H9 (cell line): ENCODE data around the gene ABR. TPM values are rescaled to one million over a fixed set of nuclear protein-coding genes. Genes with fewer than 3 reads are reported as not detected.

Source experiments
- DNase-seq: peaks from one replicate; pipeline ENCODE4 v3.0.0-alpha.2; 2017
- H2AFZ ChIP-seq: one replicate; pipeline ENCODE4 v1.6.1; 2013; ENCODE audit warnings: mild to moderate bottlenecking, low read length, control low read depth, moderate library complexity
- H2AK5ac ChIP-seq: 2 replicates; pipeline ENCODE4 v1.6.1; 2013; ENCODE audit warnings: low read length, control low read depth, mixed read lengths; ENCODE audit not compliant: insufficient read length
- H2BK120ac ChIP-seq: one replicate; pipeline ENCODE4 v1.6.1; 2013; ENCODE audit warnings: low read depth, mild to moderate bottlenecking, low read length, control low read depth, inconsistent platforms; ENCODE audit not compliant: poor library complexity, severe bottlenecking
- H2BK12ac ChIP-seq: 2 replicates; pipeline ENCODE4 v1.6.1; 2013; ENCODE audit warnings: low read length, control low read depth, mixed read lengths, low read depth; ENCODE audit not compliant: insufficient read length
- H2BK15ac ChIP-seq: 2 replicates; pipeline ENCODE4 v1.6.1; 2013; ENCODE audit warnings: low read depth, low read length, control low read depth
- H2BK20ac ChIP-seq: one replicate; pipeline ENCODE4 v1.6.1; 2013; ENCODE audit warnings: low read depth, mild to moderate bottlenecking, low read length, control low read depth, inconsistent platforms; ENCODE audit not compliant: poor library complexity, severe bottlenecking
- H2BK5ac ChIP-seq: 2 replicates; pipeline ENCODE4 v1.6.1; 2013; ENCODE audit warnings: low read length, control low read depth, mixed read lengths; ENCODE audit not compliant: insufficient read length
- H3K14ac ChIP-seq: 2 replicates; pipeline ENCODE4 v1.6.1; 2013; ENCODE audit warnings: low read length, control low read depth; ENCODE audit not compliant: insufficient read depth
- H3K18ac ChIP-seq: 2 replicates; pipeline ENCODE4 v1.6.1; 2013; ENCODE audit warnings: low read depth, mild to moderate bottlenecking, mixed read lengths, low read length, control low read depth; ENCODE audit not compliant: insufficient read length
- H3K23ac ChIP-seq: 2 replicates; pipeline ENCODE4 v1.6.1; 2013; ENCODE audit warnings: low read length, control low read depth, mixed read lengths, low read depth; ENCODE audit not compliant: insufficient read length
- H3K23me2 ChIP-seq: 2 replicates; pipeline ENCODE4 v1.6.1; 2013; ENCODE audit warnings: low read depth, mild to moderate bottlenecking, mixed read lengths, low read length, control low read depth; ENCODE audit not compliant: insufficient read length, poor library complexity, severe bottlenecking
- H3K27ac ChIP-seq: 2 replicates; pipeline ENCODE4 v1.5.1; 2013; ENCODE audit warnings: low read length, control low read depth, mixed read lengths, low read depth; ENCODE audit not compliant: insufficient read length
- H3K27me3 ChIP-seq: 2 replicates; pipeline ENCODE4 v1.6.1; 2013; ENCODE audit warnings: low read length, control low read depth, inconsistent platforms; ENCODE audit not compliant: insufficient read depth
- H3K4ac ChIP-seq: 2 replicates; pipeline ENCODE4 v1.6.1; 2013; ENCODE audit warnings: low read depth, mild to moderate bottlenecking, control low read depth, inconsistent platforms, low read length, moderate library complexity
- H3K4me1 ChIP-seq: 2 replicates; pipeline ENCODE4 v1.6.1; 2013; ENCODE audit warnings: low read length, control low read depth, inconsistent platforms; ENCODE audit not compliant: insufficient read depth
- H3K4me2 ChIP-seq: 2 replicates; pipeline ENCODE4 v1.6.1; 2013; ENCODE audit warnings: low read length, control low read depth, mixed read lengths; ENCODE audit not compliant: insufficient read length, insufficient read depth
- H3K56ac ChIP-seq: 2 replicates; pipeline ENCODE4 v1.6.1; 2013; ENCODE audit warnings: low read depth, mild to moderate bottlenecking, mixed read lengths, low read length, control low read depth; ENCODE audit not compliant: insufficient read length
- H3K79me1 ChIP-seq: 2 replicates; pipeline ENCODE4 v1.6.1; 2013; ENCODE audit warnings: low read depth, mild to moderate bottlenecking, moderate library complexity, low read length, control low read depth, inconsistent platforms; ENCODE audit not compliant: insufficient read depth, poor library complexity, severe bottlenecking
- H3K79me2 ChIP-seq: 2 replicates; pipeline ENCODE4 v1.6.1; 2013; ENCODE audit warnings: low read length, control low read depth, inconsistent platforms; ENCODE audit not compliant: insufficient read depth
- H3K9ac ChIP-seq: 2 replicates; pipeline ENCODE4 v1.6.1; 2013; ENCODE audit warnings: low read length, control low read depth, mixed read lengths; ENCODE audit not compliant: insufficient read length; ENCODE audit errors: extremely low read depth
- H3K9me3 ChIP-seq: one replicate; pipeline ENCODE4 v1.6.1; 2013; ENCODE audit warnings: low read depth, low read length, inconsistent platforms; ENCODE audit not compliant: control insufficient read depth
- H3T11ph ChIP-seq: one replicate; pipeline ENCODE4 v1.6.1; 2013; ENCODE audit warnings: mild to moderate bottlenecking, low read length, control low read depth, inconsistent platforms
- H4K20me1 ChIP-seq: one replicate; pipeline ENCODE4 v1.6.1; 2013; ENCODE audit not compliant: control insufficient read depth, insufficient read length, insufficient read depth
- H4K5ac ChIP-seq: 2 replicates; pipeline ENCODE4 v1.6.1; 2013; ENCODE audit warnings: low read depth, mild to moderate bottlenecking, mixed read lengths, low read length, control low read depth; ENCODE audit not compliant: insufficient read length
- H4K8ac ChIP-seq: replicated peaks from 2 replicates; pipeline ENCODE4 v1.6.1; 2013; ENCODE audit warnings: low read length, control low read depth, mixed read lengths, low read depth; ENCODE audit not compliant: insufficient read length
- H4K91ac ChIP-seq: 2 replicates; pipeline ENCODE4 v1.6.1; 2013; ENCODE audit warnings: low read depth, mild to moderate bottlenecking, moderate library complexity, mixed read lengths, low read length, control low read depth; ENCODE audit not compliant: insufficient read length
- H3K27ac Mint-ChIP-seq, 3 experiments: 2 replicates in 2 of 3; 3 replicates in 1 of 3; pipeline ENCODE4 v1.8.0; 2020 to 2021; ENCODE audit warnings: mixed read lengths in 3 of 3, mild to moderate bottlenecking in 1 of 3, moderate library complexity in 1 of 3
- H3K27me3 Mint-ChIP-seq: 2 replicates; pipeline ENCODE4 v1.8.0; 2021; ENCODE audit warnings: low read depth, mild to moderate bottlenecking, moderate library complexity, mixed read lengths
- H3K36me3 Mint-ChIP-seq, 3 experiments: 2 replicates in 2 of 3; 3 replicates in 1 of 3; pipeline ENCODE4 v1.8.0; 2020 to 2021; ENCODE audit warnings: low read depth in 3 of 3, mixed read lengths in 3 of 3; ENCODE audit not compliant: insufficient read depth in 1 of 3
- H3K4me1 Mint-ChIP-seq, 2 experiments: 2 replicates each; pipeline ENCODE4 v1.8.0; 2020; ENCODE audit warnings: mixed read lengths in 2 of 2
- H3K4me3 Mint-ChIP-seq, 2 experiments: 2 replicates in 1 of 2; 3 replicates in 1 of 2; pipeline ENCODE4 v1.8.0; 2020 to 2021; ENCODE audit warnings: mild to moderate bottlenecking in 2 of 2, mixed read lengths in 2 of 2, moderate library complexity in 1 of 2
- H3K9me3 Mint-ChIP-seq, 2 experiments: 2 replicates in 1 of 2; 3 replicates in 1 of 2; pipeline ENCODE4 v1.8.0; 2020; ENCODE audit warnings: mild to moderate bottlenecking in 2 of 2, mixed read lengths in 2 of 2, moderate library complexity in 1 of 2
- WGBS: extraction: QIAGEN DNeasy Blood & Tissue Kit; methylation state at CpG from one replicate; pipeline ENCODE4 v1.1.7; 2013; ENCODE audit warnings: missing lambda C conversion rate, low lambda C conversion rate, mixed read lengths; ENCODE audit not compliant: insufficient read length; ENCODE audit errors: extremely low coverage; 5-methylcytosine and 5-hydroxymethylcytosine counted together
- total RNA-seq: library from RNA; stranded (reverse); gene quantifications from 2 replicates; pipeline ENCODE4 v1.2.1, GENCODE V29; 2021
- TF ChIP-seq, protein P1 (sequence below): fragments of 200-600 bp; sonication (generic); conservative IDR thresholded peaks from 3 replicates; pipeline ENCODE4 v1.8.0; 2021; ENCODE audit warnings: antibody characterized with exemption, mild to moderate bottlenecking

The ABR gene
- total RNA-seq, 1 experiment from 2014 or later, result 34.7 TPM

DNA sequence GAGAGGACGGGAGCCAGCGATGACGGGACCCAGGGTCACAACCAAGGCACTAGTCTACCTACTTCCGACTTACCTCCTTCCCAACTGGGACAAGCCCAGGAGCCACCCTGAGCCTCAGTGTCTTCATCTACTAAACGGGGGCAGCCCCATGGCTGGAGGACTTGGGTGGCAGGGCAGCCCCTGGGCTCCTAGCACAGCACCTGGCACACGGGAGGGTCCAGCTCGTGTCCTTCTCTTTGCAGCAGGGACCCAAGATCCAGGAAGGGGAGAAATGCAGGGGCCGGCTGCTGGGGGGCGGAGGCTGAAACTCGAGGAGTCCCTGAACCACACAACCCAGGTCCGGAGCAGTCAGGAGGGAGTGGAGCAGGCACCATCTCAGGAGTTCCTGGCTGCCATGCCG lies 63.2 kb downstream of the ABR start:
- Histone ChIP-seq H3K56ac (no peak overlapping the region), H4K20me1 (no peaks in the 10 kb centered on the region), H3K27ac (no peak overlapping the region), H2BK15ac (no peak overlapping the region), H3K14ac (no peak overlapping the region), H2BK120ac (no peak overlapping the region), H3K79me2 (no peaks in the 10 kb centered on the region), H3K27me3 (no peaks in the 10 kb centered on the region), H4K5ac (no peak overlapping the region), H3K4me1 (no peaks in the 10 kb centered on the region; the same call in 1 of the 2 replicates), H3K4ac (no peak overlapping the region), H3K79me1 (no peaks in the 10 kb centered on the region), H3K9me3 (no peaks in the 10 kb centered on the region), H2BK20ac (no peak overlapping the region), H3K9ac (no peak overlapping the region), H2AFZ (no peak overlapping the region), H3K4me2 (no peak overlapping the region), H4K8ac (no peak overlapping the region), H3K18ac (no peak overlapping the region), H2BK12ac (no peak overlapping the region), H2AK5ac (no peak overlapping the region), H4K91ac (no peak overlapping the region), H3K23ac (no peak overlapping the region), H3T11ph (no peak overlapping the region), H2BK5ac (no peak overlapping the region), H3K23me2 (no peaks in the 10 kb centered on the region)
- Mint-ChIP-seq H3K36me3 (peaks cover 2 to 4% (median 3%) of the 10 kb centered on the region in 3 experiments; a peak in 4 of 7 replicates), H3K27ac (no peak overlapping the region), H3K9me3 (peaks cover 3% of the 10 kb centered on the region in 2 experiments; a peak in 4 of 5 replicates), H3K4me1 (peaks cover 18 to 26% of the 10 kb centered on the region in 2 experiments), H3K27me3 (peaks cover 44% of the 10 kb centered on the region), H3K4me3 (no peak overlapping the region)
- DNase-seq, result no peak
- TF ChIP-seq, protein P1, sequence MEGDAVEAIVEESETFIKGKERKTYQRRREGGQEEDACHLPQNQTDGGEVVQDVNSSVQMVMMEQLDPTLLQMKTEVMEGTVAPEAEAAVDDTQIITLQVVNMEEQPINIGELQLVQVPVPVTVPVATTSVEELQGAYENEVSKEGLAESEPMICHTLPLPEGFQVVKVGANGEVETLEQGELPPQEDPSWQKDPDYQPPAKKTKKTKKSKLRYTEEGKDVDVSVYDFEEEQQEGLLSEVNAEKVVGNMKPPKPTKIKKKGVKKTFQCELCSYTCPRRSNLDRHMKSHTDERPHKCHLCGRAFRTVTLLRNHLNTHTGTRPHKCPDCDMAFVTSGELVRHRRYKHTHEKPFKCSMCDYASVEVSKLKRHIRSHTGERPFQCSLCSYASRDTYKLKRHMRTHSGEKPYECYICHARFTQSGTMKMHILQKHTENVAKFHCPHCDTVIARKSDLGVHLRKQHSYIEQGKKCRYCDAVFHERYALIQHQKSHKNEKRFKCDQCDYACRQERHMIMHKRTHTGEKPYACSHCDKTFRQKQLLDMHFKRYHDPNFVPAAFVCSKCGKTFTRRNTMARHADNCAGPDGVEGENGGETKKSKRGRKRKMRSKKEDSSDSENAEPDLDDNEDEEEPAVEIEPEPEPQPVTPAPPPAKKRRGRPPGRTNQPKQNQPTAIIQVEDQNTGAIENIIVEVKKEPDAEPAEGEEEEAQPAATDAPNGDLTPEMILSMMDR, result no peak
- no CpG with 5 or more reads among the region's 12 CpGs for WGBS
